OCI-LY3 (cell line): ENCODE data around the gene LMO7.

Experiments used
- H2AFZ ChIP-seq: fragments of 200-600, 300-600 bp; shearing (Covaris generic); 2 replicates; pipeline ENCODE4 v1.6.0; 2014; ENCODE audit warnings: antibody characterized with exemption, low read depth, low read length
- H3K27ac ChIP-seq: fragments of 200-600, 300-600 bp; sonication (generic); 2 replicates; pipeline ENCODE4 v1.5.1; 2014; ENCODE audit warnings: mild to moderate bottlenecking, low read length, moderate library complexity, mixed read lengths
- H3K27me3 ChIP-seq: fragments of 200-600, 300-600 bp; sonication (generic); 2 replicates; pipeline ENCODE4 v1.6.1; 2014; ENCODE audit warnings: low read depth, low read length, mixed read lengths
- H3K36me3 ChIP-seq: fragments of 200-600, 300-600 bp; sonication (generic); replicated peaks from 2 replicates; pipeline ENCODE3; 2014; ENCODE audit warnings: low read depth, low read length, mixed read lengths
- H3K4me1 ChIP-seq: fragments of 300-600, 200-600 bp; sonication (generic); 2 replicates; pipeline ENCODE4 v1.6.1; 2014; ENCODE audit warnings: low read length, mixed read lengths
- H3K4me2 ChIP-seq: fragments of 200-600, 300-600 bp; sonication (generic); 2 replicates; pipeline ENCODE4 v1.6.1; 2014; ENCODE audit warnings: low read length, mixed read lengths
- H3K4me3 ChIP-seq: fragments of 300-600, 200-600 bp; sonication (generic); 2 replicates; pipeline ENCODE4 v1.5.1; 2014; ENCODE audit warnings: antibody characterized with exemption, mild to moderate bottlenecking, low read length, moderate library complexity
- H3K79me2 ChIP-seq: fragments of 300-600, 200-600 bp; shearing (Covaris generic); 2 replicates; pipeline ENCODE4 v1.6.1; 2014; ENCODE audit warnings: mild to moderate bottlenecking, low read length, mixed read lengths
- H3K9ac ChIP-seq: fragments of 300-600, 200-600 bp; shearing (Covaris generic); 2 replicates; pipeline ENCODE4 v1.6.0; 2014; ENCODE audit warnings: mild to moderate bottlenecking, low read length, moderate library complexity
- H3K9me3 ChIP-seq: fragments of 200-600, 300-600 bp; shearing (Covaris generic); 2 replicates; pipeline ENCODE4 v1.6.1; 2014; ENCODE audit warnings: low read length, mixed read lengths; ENCODE audit not compliant: insufficient read depth
- H4K20me1 ChIP-seq: fragments of 200-600, 300-600 bp; sonication (generic); 2 replicates; pipeline ENCODE4 v1.6.1; 2016; ENCODE audit warnings: low read length, mixed read lengths; ENCODE audit not compliant: insufficient read depth
- CTCF ChIP-seq: fragments of 200-600, 300-600 bp; sonication (generic); IDR thresholded peaks from 2 replicates; pipeline ENCODE4 v1.5.1; 2014; ENCODE audit warnings: antibody characterized with exemption, low read length, low read depth
- EZH2phosphoT487 ChIP-seq: fragments of 200-600 bp; shearing (Covaris generic); IDR thresholded peaks from 2 replicates; pipeline ENCODE4 v1.6.1; 2018; ENCODE audit warnings: antibody characterized with exemption, mixed run types, low read depth

The LMO7 gene

GRCh38 chr13:75660694-75661093 lies 24.6 kb downstream of the LMO7 start:
- H3K4me2 ChIP-seq = no peak overlapping the region
- H3K4me3 ChIP-seq = no peak overlapping the region
- H2AFZ ChIP-seq = no peak overlapping the region
- H3K9me3 ChIP-seq = no peaks in the 10 kb centered on the region; the same call in 1 of the 2 replicates
- H3K27me3 ChIP-seq = no peaks in the 10 kb centered on the region
- no peak for TF ChIP-seq CTCF
- TF ChIP-seq EZH2phosphoT487 = no peak
- H3K9ac ChIP-seq = no peak overlapping the region
- H4K20me1 ChIP-seq = no peaks in the 10 kb centered on the region
- H3K27ac ChIP-seq = no peak overlapping the region
- no peaks in the 10 kb centered on the region for H3K79me2 ChIP-seq
- H3K36me3 ChIP-seq = no peaks in the 10 kb centered on the region
- H3K4me1 ChIP-seq = peaks cover 7% of the 10 kb centered on the region

- TF ChIP-seq CTCF (no peak), EZH2phosphoT487 (no peak)
- H3K9ac ChIP-seq = no peak overlapping the region
Observed at GRCh38 chr13:75661443-75661842, 25.3 kb downstream of the LMO7 start.

DNA sequence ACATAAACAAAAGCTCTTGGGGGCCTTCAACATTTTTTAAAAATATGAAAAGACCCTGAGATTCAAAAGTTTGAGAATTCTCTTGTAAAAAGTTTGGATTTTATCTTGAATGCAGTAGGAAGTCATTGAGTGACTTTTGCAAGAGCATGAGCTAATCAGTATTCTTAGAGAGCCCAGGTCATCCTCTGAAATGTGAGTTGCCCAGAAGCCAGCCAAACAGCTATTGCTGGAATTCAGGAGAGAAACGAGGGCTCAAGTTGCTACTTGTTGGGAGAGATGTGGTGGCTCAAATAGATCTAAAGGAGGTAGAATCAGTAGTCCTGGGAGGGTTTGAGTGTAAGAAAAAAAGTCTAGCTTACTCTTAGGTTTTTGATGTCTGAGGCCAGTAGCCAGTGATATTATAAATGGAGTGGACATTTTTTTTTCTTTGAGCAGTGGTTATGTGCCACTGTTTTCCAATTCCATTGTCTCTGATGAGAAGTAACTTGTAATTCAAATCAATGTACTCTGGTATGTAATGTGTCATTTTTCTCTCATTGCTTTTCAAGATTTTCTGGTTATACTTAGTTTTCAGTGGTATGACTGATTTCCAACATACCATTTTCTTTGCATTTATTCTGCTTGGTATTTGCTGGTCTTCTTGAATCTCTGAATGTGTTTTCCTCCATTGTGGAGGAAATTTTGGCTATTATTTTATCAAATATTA lies 30.7 kb downstream of the LMO7 start:
- Histone ChIP-seq H4K20me1 (no peaks in the 10 kb centered on the region), H2AFZ (no peak overlapping the region), H3K9ac (no peak overlapping the region), H3K4me1 (peaks cover 7% of the 10 kb centered on the region), H3K9me3 (no peaks in the 10 kb centered on the region), H3K4me3 (no peak overlapping the region), H3K27ac (no peak overlapping the region), H3K4me2 (no peak overlapping the region), H3K36me3 (no peaks in the 10 kb centered on the region), H3K27me3 (no peaks in the 10 kb centered on the region), H3K79me2 (no peaks in the 10 kb centered on the region)
- TF ChIP-seq CTCF (no peak), EZH2phosphoT487 (no peak)

More at GRCh38 chr13:75661443-75661842, 25.3 kb downstream of the LMO7 start:
- H3K27ac ChIP-seq = no peak overlapping the region
- H3K4me3 ChIP-seq = no peak overlapping the region
- H3K9me3 ChIP-seq = no peaks in the 10 kb centered on the region; the same call in 1 of the 2 replicates
- peaks cover 7% of the 10 kb centered on the region for H3K4me1 ChIP-seq
- no peak overlapping the region for H2AFZ ChIP-seq
- H3K27me3 ChIP-seq = no peaks in the 10 kb centered on the region
- no peaks in the 10 kb centered on the region for H4K20me1 ChIP-seq
- H3K79me2 ChIP-seq = no peaks in the 10 kb centered on the region
- H3K4me2 ChIP-seq = no peak overlapping the region
- no peaks in the 10 kb centered on the region for H3K36me3 ChIP-seq

DNA sequence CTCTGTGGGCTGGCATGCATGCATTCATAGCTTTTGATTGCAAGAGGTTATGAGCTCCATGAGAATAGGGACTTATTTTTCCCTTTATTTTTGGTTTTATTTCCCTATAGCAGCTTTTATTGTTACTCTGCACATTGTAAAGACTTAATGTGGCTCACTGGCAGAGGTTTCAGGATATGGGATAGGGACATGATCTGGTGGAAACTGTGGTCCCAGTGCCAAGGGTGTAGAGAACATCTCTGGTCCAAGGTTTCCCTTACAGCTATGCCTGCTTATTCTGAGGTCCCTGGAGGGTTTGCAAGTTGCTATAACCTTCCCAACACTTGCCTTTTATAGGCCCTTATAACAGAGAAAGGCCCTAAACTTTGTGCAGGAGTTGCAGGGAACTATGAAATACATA lies 33.6 kb downstream of the LMO7 start:
- Histone ChIP-seq H3K9me3 (no peaks in the 10 kb centered on the region), H3K79me2 (no peaks in the 10 kb centered on the region), H3K27ac (no peak overlapping the region), H2AFZ (no peak overlapping the region), H3K9ac (no peak overlapping the region), H3K4me3 (no peak overlapping the region), H3K36me3 (no peaks in the 10 kb centered on the region), H3K4me1 (peaks cover 7% of the 10 kb centered on the region), H4K20me1 (no peaks in the 10 kb centered on the region), H3K27me3 (no peaks in the 10 kb centered on the region), H3K4me2 (no peak overlapping the region)
- TF ChIP-seq CTCF = no peak
